Measurements from ENCODE around the gene C1RL.
A peak's percentile ranks its signal among the peaks of the same experiment; 100 is the strongest.

C1RL gene

DNA sequence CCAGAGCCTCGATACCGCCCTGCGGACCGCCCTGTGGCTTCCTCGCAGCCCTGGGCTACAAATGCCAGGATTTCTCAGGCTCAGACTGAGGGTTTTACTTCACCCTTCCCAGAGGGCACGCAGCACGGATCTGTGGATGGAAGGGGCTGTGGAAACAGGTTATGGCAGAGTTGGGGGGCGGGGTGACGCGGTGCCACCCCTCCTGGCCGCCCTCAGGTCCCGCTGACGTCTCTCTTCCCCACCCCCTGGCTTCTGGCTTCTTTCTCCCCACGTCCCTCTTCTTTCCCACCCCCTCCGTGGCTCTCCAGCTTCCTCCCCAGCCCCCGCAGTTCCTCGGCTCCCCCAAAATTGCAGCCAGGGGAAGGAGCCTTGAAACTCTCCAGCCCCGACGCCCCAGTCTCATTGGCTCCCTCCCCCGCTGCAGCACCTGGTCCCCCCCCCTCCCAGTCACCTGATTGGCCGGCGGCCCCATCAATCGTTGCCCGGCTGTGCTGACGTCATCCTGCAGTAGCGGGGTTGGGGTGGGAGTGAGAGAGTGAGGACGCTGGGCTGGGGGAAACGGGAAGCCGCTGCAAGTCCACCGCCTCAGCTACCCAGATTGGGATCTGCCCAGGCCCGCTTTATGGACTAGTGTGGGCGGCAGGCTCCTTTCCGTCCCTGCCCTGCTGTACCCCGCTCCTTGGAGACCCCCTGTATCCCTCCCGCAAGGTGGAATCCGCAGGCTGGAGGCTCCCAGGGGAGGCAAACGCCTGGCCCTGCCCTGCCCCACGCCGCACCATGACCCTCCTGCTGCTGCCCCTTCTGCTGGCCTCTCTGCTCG, 21.1 kb upstream of the C1RL start, which contains the start of gene CLSTN3:
CLSTN3 (plus strand) TSS at position 500 of the 820 bp plus-strand sequence; CDS start at position 778, 278 bp downstream.
- Mint-ChIP-seq H3K4me1 (peaks cover 47% of the 10 kb centered on the region), H3K36me3 (peaks cover 39% of the 10 kb centered on the region), H3K27ac (peak within 1 kb of the TSS; percentile 91), H3K27me3 (peaks cover 8% of the 10 kb centered on the region), H3K4me3 (peak within 1 kb of the TSS; percentile 99), H3K9me3 (no peaks in the 10 kb centered on the region)
- CTCF ChIA-PET = interaction anchor here (1.5 to 2.1 kb wide), 2 partner anchors 11 to 22 kb away, joined by 3 to 8 read pairs; no protein-coding TSS in a partner anchor
- DNase-seq = peak; percentile 92

DNA sequence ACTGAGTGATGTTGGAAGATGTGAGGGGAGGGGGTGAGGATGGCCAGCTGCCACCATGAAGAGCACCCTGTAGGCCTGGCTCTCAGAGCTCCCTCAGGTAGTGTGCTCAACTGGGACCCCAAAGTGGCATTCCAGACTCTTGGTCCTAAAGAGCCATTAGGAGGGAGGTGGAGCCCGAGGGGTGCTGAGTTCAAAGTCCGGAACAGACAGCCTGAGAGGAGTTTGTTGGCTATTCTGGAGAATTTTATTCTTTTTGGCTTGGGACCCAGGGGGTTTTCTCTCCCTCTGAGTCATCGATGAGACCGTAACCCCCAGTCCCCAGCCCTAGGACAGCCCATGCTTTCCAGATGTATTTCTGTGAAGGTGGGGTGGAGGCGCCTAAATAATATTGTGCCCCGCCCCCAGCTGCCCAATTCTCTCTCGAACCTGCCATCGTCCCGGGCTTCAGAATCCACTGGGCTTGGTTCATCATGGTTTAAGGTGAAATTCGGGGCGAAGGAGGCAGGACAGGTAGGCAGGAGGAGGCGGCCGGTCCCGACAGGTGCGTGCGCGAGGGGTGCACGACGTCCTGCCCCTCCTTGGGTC, 20.4 kb upstream of the C1RL start:
- Mint-ChIP-seq H3K36me3 (peaks cover 32% of the 10 kb centered on the region), H3K9me3 (no peaks in the 10 kb centered on the region), H3K27me3 (peaks cover 8% of the 10 kb centered on the region), H3K4me1 (peaks cover 47% of the 10 kb centered on the region), H3K4me3 (peak overlapping the region; percentile 99), H3K27ac (peak overlapping the region; percentile 91)
- no peak for DNase-seq
- CTCF ChIA-PET = interaction anchor here (2.1 kb wide), 1 partner anchor 12 kb away, joined by 8 read pairs; no protein-coding TSS in a partner anchor

DNA sequence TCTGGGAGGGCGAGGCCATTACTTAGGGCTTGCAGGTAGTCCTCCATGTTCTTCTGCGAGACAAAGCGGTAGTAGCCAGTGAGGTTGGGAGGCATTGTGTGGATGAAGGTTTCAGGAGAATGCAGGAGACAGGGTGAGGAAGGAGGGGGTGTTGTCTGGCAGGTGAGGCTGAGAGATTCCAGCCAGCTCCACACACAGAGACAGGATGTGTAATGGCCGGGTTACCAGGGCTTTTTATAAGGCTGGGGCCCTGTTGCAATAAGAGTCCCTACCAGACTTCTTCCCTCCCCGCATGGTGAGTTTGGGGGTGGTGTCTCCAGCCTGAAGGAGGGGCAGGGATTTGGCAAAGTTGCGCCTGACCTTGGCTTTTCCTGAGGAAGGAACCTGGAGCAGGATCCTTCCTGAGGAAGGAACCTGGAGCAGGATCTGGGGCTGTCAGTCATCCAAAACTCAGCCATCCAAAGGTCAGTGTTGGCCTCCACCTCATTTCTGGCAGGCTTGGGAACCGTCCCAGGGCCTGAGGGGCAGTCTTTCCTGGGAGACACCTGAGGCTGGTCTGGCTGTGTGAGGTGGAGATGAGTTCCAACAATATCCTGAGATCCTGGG, 19.8 kb upstream of the C1RL start, which contains the start of gene RBP5:
RBP5 (minus strand) TSS at position 209 of the 606 bp plus-strand sequence; CDS start at position 95, 114 bp downstream.
- peaks cover 47% of the 10 kb centered on the region for H3K4me1 Mint-ChIP-seq
- peak within 1 kb of the TSS; percentile 91 for H3K27ac Mint-ChIP-seq
- peaks cover 27% of the 10 kb centered on the region for H3K36me3 Mint-ChIP-seq
- peaks cover 8% of the 10 kb centered on the region for H3K27me3 Mint-ChIP-seq
- H3K4me3 Mint-ChIP-seq = peak within 1 kb of the TSS; percentile 99
- no peak for DNase-seq
- no peaks in the 10 kb centered on the region for H3K9me3 Mint-ChIP-seq
- CTCF ChIA-PET = no interaction called here

DNA sequence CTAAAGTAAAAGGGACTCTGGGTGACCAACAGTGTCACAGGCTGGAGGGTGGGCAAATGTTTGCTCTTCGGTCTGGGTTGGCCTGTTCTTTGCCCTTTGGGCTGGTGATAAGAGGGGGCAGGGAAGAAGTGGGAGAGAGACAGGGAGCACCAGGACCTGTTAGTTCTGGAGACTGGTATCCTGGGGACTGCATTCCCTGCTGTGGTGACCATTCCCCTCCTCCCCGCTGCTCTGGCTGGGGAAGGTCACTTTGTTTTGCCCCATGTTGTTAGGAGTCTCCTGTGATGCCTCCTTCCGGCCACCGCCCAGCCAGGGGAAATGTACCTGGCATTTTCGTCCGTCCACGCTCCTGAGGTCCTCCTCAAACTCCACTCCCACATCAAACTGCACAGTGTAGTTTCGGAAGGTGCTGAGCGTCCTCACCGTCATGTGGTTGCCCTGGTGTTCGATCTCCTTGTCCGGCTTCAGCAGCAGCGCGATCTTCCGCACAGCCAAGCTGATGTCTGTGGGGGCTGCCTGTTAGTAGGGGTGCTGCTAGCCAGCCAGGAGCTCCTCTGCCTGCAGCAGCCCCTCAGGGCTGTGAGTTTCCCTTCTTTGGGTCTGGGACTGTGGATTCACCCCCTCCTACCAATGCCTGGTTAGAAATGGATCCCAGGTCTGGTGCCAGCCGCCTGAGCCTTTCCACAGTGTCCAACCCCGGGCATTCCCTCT, 19.1 kb upstream of the C1RL start:
- Mint-ChIP-seq H3K9me3 (no peaks in the 10 kb centered on the region), H3K36me3 (peaks cover 20% of the 10 kb centered on the region), H3K4me1 (peaks cover 43% of the 10 kb centered on the region), H3K4me3 (peak overlapping the region; percentile 5), H3K27me3 (peaks cover 8% of the 10 kb centered on the region), H3K27ac (no peak overlapping the region)
- CTCF ChIA-PET = interaction anchor here (0.9 kb wide), 1 partner anchor 20 kb away, joined by 3 read pairs; no protein-coding TSS in a partner anchor
- no peak for DNase-seq

DNA sequence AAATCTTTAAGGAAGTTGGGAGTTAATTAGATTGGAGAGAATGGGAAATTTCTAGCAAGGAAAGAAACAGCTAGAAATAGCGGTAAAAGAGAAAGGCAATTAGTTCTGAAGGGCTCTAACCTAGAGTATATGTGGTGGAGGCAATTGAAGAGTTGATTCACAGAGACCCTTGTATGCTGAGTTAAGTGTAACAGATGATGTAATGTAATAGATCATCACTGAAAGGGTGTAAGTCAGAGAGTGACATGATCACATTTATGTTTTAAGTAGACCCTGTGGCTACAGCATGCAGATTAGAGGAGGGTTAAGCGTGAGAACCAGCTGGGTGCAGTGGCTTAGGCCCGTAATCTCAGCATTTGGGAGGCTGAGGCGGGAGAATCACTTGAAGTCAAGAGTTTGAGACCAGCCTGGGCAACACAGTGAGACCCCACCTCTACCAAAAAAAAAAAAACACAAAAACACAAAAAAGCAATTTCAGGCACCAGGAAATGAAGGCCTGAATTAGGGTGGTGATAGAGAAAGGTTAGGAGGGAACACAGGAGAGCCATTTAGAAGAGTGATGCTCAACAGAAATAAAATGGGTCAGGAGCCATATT, 16.7 kb upstream of the C1RL start:
- Mint-ChIP-seq H3K4me3 (no peak overlapping the region), H3K36me3 (peaks cover 3% of the 10 kb centered on the region), H3K9me3 (no peaks in the 10 kb centered on the region), H3K27me3 (peaks cover 8% of the 10 kb centered on the region), H3K4me1 (peaks cover 20% of the 10 kb centered on the region), H3K27ac (no peak overlapping the region)
- CTCF ChIA-PET = interaction anchor here (1.0 to 2.8 kb wide), 2 partner anchors 12 to 17 kb away, joined by 5 to 9 read pairs; partner anchors contain the start of gene C1RL
- DNase-seq = no peak

DNA sequence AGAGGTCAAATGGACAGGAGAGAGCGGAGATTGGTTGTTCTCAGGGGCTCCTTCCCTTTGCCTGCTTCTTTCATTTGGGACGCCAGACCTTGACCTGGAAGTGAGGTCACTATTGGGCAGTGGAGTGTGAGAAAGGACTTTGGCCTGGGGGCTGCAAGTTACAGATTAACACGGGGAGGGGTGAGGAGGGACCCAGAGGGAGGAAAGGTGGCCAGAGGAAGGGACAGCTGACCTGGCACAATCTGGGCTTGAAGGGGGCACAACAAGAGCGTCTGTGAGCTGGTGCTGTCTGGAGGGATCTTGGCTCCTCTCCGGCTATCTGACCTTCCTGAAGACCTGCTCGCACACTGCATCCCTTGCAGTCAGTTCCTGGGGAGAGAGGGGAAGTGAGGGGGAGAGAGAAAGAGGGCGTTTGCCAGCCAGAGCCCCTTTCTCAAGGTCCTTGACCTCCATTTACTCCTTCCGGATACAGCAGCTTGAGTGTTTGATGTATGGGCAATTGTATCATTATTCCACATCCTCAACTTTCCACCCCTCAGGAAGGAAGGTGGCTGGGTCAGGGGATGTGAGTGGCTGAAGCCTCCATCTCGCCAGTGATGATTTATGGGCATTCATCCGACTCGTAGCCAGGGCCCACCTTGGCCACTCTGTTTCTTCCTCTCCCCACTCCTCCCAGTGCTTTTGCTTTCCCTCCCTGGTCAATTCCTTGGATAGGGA, 14.9 kb upstream of the C1RL start:
- no peak for DNase-seq
- peaks cover 6% of the 10 kb centered on the region for H3K27me3 Mint-ChIP-seq
- H3K4me1 Mint-ChIP-seq = peaks cover 9% of the 10 kb centered on the region
- peaks cover 3% of the 10 kb centered on the region for H3K36me3 Mint-ChIP-seq
- CTCF ChIA-PET = interaction anchor here (0.6 to 2.8 kb wide), 3 partner anchors 11 to 29 kb away, joined by 3 to 9 read pairs (median 4); partner anchors contain the start of gene C1RL
- no peak overlapping the region for H3K4me3 Mint-ChIP-seq
- H3K27ac Mint-ChIP-seq = no peak overlapping the region
- H3K9me3 Mint-ChIP-seq = no peaks in the 10 kb centered on the region

DNA sequence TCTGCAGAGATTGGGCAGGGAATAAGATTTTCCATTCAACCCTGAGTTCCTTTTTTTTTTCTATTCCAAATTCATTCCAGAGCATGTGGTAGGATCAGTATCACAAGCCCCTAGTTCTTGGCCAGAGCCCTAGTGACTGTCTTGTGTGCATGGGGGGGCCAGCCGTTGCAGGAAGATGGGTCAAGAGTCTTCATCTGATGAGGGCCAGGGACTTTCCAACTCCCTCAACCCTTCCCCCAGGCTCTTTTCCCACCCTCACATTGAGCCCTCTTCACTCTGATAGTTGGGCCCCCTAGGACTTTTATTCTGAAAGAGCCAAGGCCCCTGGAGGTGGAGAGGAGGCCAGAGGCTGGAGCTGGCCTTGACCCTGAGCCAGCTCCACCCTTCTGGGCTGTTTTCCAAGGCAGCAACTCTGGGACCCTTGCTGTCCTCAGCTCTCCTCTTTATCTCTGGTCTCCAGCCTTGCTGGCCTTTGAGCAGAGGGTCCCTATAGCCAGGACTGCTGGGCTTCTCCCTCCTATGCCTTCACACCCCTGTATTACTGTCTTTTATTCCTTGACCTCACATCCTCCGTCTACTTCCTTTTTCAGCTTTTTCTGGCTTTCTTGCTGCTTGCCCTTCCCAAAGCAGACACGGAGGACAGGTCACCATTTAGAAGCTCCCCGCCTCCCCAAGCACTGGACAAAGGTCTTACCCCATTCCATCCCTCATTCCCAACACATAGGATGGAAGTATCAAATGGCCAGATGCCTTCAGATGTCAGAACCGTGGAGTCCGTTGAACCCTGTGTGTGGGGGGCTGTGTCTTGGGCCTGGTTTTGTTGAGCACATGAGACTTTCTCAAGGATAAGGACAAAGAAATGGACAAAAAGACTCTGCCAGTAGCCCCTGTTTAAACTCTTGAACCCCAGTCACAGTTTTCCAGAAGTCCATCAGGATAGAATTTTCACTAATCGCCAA, 14.1 kb upstream of the C1RL start:
- Mint-ChIP-seq H3K27me3 (no peaks in the 10 kb centered on the region), H3K27ac (no peak overlapping the region), H3K9me3 (no peaks in the 10 kb centered on the region), H3K4me1 (peaks cover 2% of the 10 kb centered on the region), H3K4me3 (no peak overlapping the region), H3K36me3 (peaks cover 4% of the 10 kb centered on the region)
- no peak for DNase-seq
- CTCF ChIA-PET = interaction anchor here (1.0 to 1.2 kb wide), 2 partner anchors 10 to 15 kb away, joined by 4 to 7 read pairs; no protein-coding TSS in a partner anchor

DNA sequence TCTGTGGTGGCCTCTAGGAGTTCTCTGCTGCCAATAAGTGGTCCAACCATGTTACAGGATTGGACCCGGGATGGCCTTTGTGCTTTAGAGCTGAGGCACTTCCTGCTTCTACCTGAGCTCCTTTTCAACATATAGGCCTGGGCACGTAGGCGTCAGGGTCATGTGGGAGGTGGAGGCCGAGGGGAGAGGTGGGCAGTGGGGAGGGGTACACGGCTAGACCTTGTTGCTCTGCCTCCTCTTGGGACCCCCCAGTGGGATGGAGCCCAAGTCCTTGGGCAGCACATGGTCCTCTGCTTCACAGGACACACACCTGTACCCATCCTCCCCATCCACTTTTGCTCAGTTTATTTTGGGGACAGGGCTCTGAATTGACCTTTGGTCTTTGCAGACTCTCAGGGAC, 12.3 kb upstream of the C1RL start:
- H3K36me3 Mint-ChIP-seq = peaks cover 1% of the 10 kb centered on the region

DNA sequence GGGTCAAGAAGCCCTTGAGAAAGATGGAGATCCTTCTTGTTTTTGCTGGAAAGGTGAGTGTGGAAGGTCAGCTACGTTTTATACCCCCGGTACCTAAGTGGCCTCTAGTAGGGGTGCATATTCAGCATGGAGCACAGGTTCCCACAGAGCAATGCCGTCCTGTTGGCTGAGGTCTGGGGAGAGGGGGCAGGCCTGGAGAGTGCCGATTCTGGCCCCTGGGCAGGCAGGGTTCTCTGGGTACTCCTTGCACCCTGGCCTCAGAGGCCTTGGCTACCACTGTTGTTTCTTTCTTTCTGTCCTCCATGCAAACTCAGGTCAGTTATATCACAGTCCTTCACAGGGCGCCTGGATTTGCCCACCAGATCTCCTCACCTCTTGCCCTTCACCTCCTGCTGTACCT, 11.2 kb upstream of the C1RL start:
- H3K36me3 Mint-ChIP-seq = peaks cover 5% of the 10 kb centered on the region
- CTCF ChIA-PET = interaction anchor here (1.2 kb wide), 1 partner anchor 9 kb away, joined by 8 read pairs; no protein-coding TSS in a partner anchor
- no peaks in the 10 kb centered on the region for H3K4me1 Mint-ChIP-seq
- H3K27ac Mint-ChIP-seq = no peak overlapping the region
- H3K4me3 Mint-ChIP-seq = no peak overlapping the region
- no peaks in the 10 kb centered on the region for H3K9me3 Mint-ChIP-seq
- no peaks in the 10 kb centered on the region for H3K27me3 Mint-ChIP-seq
- no peak for DNase-seq

More for the DNA sequence above, 12.3 kb upstream of the C1RL start:
- H3K27ac Mint-ChIP-seq = no peak overlapping the region
- H3K4me3 Mint-ChIP-seq = no peak overlapping the region
- CTCF ChIA-PET = interaction anchor here (1.8 kb wide), 1 partner anchor 8 kb away, joined by 6 read pairs; no protein-coding TSS in a partner anchor
- no peaks in the 10 kb centered on the region for H3K27me3 Mint-ChIP-seq
- no peaks in the 10 kb centered on the region for H3K9me3 Mint-ChIP-seq
- no peaks in the 10 kb centered on the region for H3K4me1 Mint-ChIP-seq
- DNase-seq = no peak

DNA sequence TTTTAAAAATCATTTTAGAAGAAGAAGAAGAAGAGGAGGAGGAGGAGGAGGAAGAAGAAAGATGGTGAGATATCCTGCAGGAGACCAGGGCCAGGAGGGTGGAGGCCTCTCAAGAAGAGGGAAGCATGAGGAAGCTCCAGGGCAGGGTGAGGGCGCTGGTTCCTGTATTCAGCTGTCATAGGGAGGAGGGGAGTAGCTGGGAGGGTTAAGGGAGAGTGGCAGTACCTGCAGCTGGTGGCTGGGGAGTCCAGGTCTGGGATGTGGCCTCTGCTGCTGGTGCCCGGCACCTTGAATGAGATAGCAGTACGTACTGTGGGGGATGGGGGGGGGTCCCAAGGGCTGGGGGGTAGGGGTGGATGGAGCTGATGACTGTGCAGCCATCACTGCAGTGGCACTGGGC, 9.9 kb upstream of the C1RL start:
- H3K4me1 Mint-ChIP-seq = no peaks in the 10 kb centered on the region
- CTCF ChIA-PET = no interaction called here
- H3K27me3 Mint-ChIP-seq = no peaks in the 10 kb centered on the region
- DNase-seq = no peak
- no peaks in the 10 kb centered on the region for H3K9me3 Mint-ChIP-seq
- H3K4me3 Mint-ChIP-seq = no peak overlapping the region
- H3K36me3 Mint-ChIP-seq = peaks cover 14% of the 10 kb centered on the region
- H3K27ac Mint-ChIP-seq = no peak overlapping the region

DNA sequence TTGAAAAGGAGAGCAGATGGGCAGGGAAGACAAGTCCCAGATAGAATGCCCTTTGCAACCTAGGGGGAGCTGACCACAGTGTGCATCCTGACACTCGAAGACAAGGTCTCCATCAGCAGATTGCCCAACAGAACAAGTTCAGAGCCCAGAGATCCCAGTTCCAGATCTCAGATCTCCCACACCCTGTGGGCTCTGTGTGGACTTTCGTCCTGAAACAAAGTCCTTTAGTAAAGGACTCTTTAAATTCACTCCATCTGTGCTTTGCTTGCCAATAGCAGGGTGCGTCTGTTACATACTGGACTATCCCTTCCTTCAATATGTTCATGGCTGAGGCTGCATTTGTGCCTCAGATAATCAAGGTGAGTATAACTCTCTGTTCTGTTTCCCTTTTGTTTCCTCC, 8.7 kb upstream of the C1RL start:
- no peak for DNase-seq
- H3K9me3 Mint-ChIP-seq = no peaks in the 10 kb centered on the region
- H3K27me3 Mint-ChIP-seq = no peaks in the 10 kb centered on the region
- H3K36me3 Mint-ChIP-seq = peaks cover 18% of the 10 kb centered on the region
- no peak overlapping the region for H3K27ac Mint-ChIP-seq
- peaks cover 8% of the 10 kb centered on the region for H3K4me1 Mint-ChIP-seq
- H3K4me3 Mint-ChIP-seq = no peak overlapping the region
- CTCF ChIA-PET = interaction anchor here (1.2 kb wide), 1 partner anchor 8 kb away, joined by 5 read pairs; the partner anchor contains the start of gene C1RL

DNA sequence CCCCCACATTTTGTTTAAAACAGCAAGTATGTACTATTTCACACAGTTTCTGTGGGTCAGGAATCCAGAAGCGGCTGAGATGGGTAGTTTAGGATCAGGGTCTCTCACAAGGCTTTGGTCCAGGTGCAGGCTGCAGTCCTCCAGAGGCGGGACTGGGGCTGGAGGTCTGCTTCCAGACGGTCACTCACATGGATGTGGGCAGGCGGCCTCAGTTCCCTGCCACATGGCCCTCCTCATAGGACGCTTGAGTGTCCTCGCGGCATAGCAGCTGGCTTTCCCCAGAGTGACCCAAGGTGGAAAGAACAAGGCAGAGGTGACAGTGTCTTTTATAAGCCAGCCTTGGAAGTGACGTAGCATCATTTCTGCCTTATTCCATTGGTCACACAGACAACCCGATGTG, 7.9 kb upstream of the C1RL start:
- DNase-seq = no peak
- H3K27ac Mint-ChIP-seq = no peak overlapping the region
- no peak overlapping the region for H3K4me3 Mint-ChIP-seq
- no peaks in the 10 kb centered on the region for H3K9me3 Mint-ChIP-seq
- CTCF ChIA-PET = no interaction called here
- peaks cover 11% of the 10 kb centered on the region for H3K4me1 Mint-ChIP-seq
- no peaks in the 10 kb centered on the region for H3K27me3 Mint-ChIP-seq
- H3K36me3 Mint-ChIP-seq = peaks cover 18% of the 10 kb centered on the region
